Measurements from ENCODE around the gene EMP3.

GRCh38 chr19:48332351-48332661, 7.0 kb downstream of the EMP3 start:
- TF ChIP-seq GATA2 (IDR thresholded peaks at IDR 0.05; ENCODE audit: low read depth, low read length), result no peak
- no peak for TF ChIP-seq GATA3 (IDR thresholded peaks at IDR 0.05; ENCODE audit: low read depth, low read length)
